DOHH2 (cell line): ENCODE measurements around the gene RIPK3.

ENCODE experiments used
- H3F3A ChIP-seq: fragments of 200-600 bp; sonication (generic), shearing (Covaris generic); 2 replicates; pipeline ENCODE4 v1.6.0; 2016; ENCODE audit warnings: antibody characterized with exemption, mild to moderate bottlenecking; ENCODE audit not compliant: control insufficient read depth, insufficient read depth
- H3K27ac ChIP-seq: fragments of 200-600 bp; sonication (generic); 2 replicates; pipeline ENCODE4 v1.5.1; 2014; ENCODE audit warnings: low read depth, mild to moderate bottlenecking, low read length, moderate library complexity
- H3K27me3 ChIP-seq: fragments of 200-600 bp; sonication (generic); 2 replicates; pipeline ENCODE4 v1.6.1; 2014; ENCODE audit warnings: mild to moderate bottlenecking, low read length, mixed read lengths; ENCODE audit not compliant: control insufficient read depth
- H3K36me3 ChIP-seq: fragments of 200-600 bp; sonication (generic); 2 replicates; pipeline ENCODE4 v1.6.1; 2014; ENCODE audit warnings: mild to moderate bottlenecking, low read length, moderate library complexity, mixed read lengths; ENCODE audit not compliant: control insufficient read depth
- H3K4me1 ChIP-seq: fragments of 200-600 bp; sonication (generic); 2 replicates; pipeline ENCODE4 v1.6.1; 2014; ENCODE audit warnings: mild to moderate bottlenecking, low read length, mixed read lengths; ENCODE audit not compliant: control insufficient read depth
- H3K4me2 ChIP-seq: fragments of 200-600 bp; sonication (generic); 2 replicates; pipeline ENCODE4 v1.6.0; 2014; ENCODE audit warnings: mild to moderate bottlenecking, low read length, moderate library complexity
- H3K4me3 ChIP-seq: fragments of 200-600 bp; sonication (generic); 2 replicates; pipeline ENCODE4 v1.5.1; 2014; ENCODE audit warnings: mild to moderate bottlenecking, low read length, mixed read lengths
- H3K79me2 ChIP-seq: fragments of 200-600 bp; sonication (generic); 2 replicates; pipeline ENCODE4 v1.6.1; 2014; ENCODE audit warnings: mild to moderate bottlenecking, low read length, mixed read lengths; ENCODE audit not compliant: control insufficient read depth
- H3K9me2 ChIP-seq: fragments of 200-600 bp; sonication (generic); replicated peaks from 2 replicates; pipeline ENCODE4 v1.6.1; 2014; ENCODE audit warnings: mild to moderate bottlenecking, low read length, mixed read lengths; ENCODE audit not compliant: control insufficient read depth
- H3K9me3 ChIP-seq: fragments of 200-600 bp; sonication (generic); 2 replicates; pipeline ENCODE4 v1.6.1; 2014; ENCODE audit warnings: antibody characterized with exemption, low read length, mixed read lengths; ENCODE audit not compliant: control insufficient read depth, insufficient read depth
- H4K20me1 ChIP-seq: fragments of 200-600 bp; sonication (generic); 2 replicates; pipeline ENCODE4 v1.6.0; 2014; ENCODE audit warnings: low read depth, mild to moderate bottlenecking, antibody characterized with exemption, low read length, moderate library complexity; ENCODE audit not compliant: control insufficient read depth, insufficient read depth
- CTCF ChIP-seq: fragments of 200-600 bp; sonication (generic); IDR thresholded peaks from one replicate; pipeline ENCODE4 v1.5.1; 2014; ENCODE audit warnings: antibody characterized with exemption, mild to moderate bottlenecking, low read depth, low read length; ENCODE audit not compliant: poor library complexity, severe bottlenecking
- EZH2phosphoT487 ChIP-seq: fragments of 200-600 bp; sonication (generic); IDR thresholded peaks from 2 replicates; pipeline ENCODE4 v1.6.1; 2017; ENCODE audit warnings: borderline replicate concordance, mild to moderate bottlenecking, antibody characterized with exemption, low read length, moderate library complexity, mixed read lengths

RIPK3 gene

GRCh38 chr14:24297190-24297964 is 42.4 kb downstream of the RIPK3 start:
- Histone ChIP-seq H3K27ac (no peak overlapping the region), H3K4me2 (peak overlapping the region; percentile 32; the same call in 1 of the 2 replicates), H3K9me3 (no peaks in the 10 kb centered on the region), H4K20me1 (no peaks in the 10 kb centered on the region; the same call in 1 of the 2 replicates), H3K79me2 (peaks cover 34% of the 10 kb centered on the region), H3F3A (0 out of 2 replicates have a peak, but pooled peaks cover 3% of the 10 kb centered on the region), H3K36me3 (peaks cover 41% of the 10 kb centered on the region), H3K4me1 (peaks cover 32% of the 10 kb centered on the region), H3K27me3 (no peaks in the 10 kb centered on the region), H3K9me2 (no peaks in the 10 kb centered on the region), H3K4me3 (no peak overlapping the region)
- no peak for TF ChIP-seq EZH2phosphoT487
- peak; percentile 57 for TF ChIP-seq CTCF

GRCh38 chr14:24296341-24297157 is 43.2 kb downstream of the RIPK3 start:
- H3F3A ChIP-seq = 0 out of 2 replicates have a peak, but pooled peaks cover 3% of the 10 kb centered on the region
- H3K27me3 ChIP-seq = no peaks in the 10 kb centered on the region
- no peak overlapping the region for H3K4me3 ChIP-seq
- H3K27ac ChIP-seq = no peak overlapping the region
- no peaks in the 10 kb centered on the region for H3K9me2 ChIP-seq
- no peaks in the 10 kb centered on the region for H3K9me3 ChIP-seq
- TF ChIP-seq EZH2phosphoT487 (no peak), CTCF (peak; percentile 84)
- peaks cover 32% of the 10 kb centered on the region for H3K4me1 ChIP-seq
- peaks cover 30% of the 10 kb centered on the region for H3K79me2 ChIP-seq
- H3K36me3 ChIP-seq = peaks cover 39% of the 10 kb centered on the region
- H3K4me2 ChIP-seq = peak overlapping the region; percentile 32; the same call in 1 of the 2 replicates
- no peaks in the 10 kb centered on the region; the same call in 1 of the 2 replicates for H4K20me1 ChIP-seq

GRCh38 chr14:24293525-24293924 is 46.3 kb downstream of the RIPK3 start:
- no peak overlapping the region for H3K27ac ChIP-seq

More at GRCh38 chr14:24293525-24293924, 46.3 kb downstream of the RIPK3 start:
- Histone ChIP-seq H3K4me1 (peaks cover 15% of the 10 kb centered on the region), H3K27me3 (no peaks in the 10 kb centered on the region), H4K20me1 (no peaks in the 10 kb centered on the region), H3K36me3 (peaks cover 35% of the 10 kb centered on the region), H3K4me2 (no peak overlapping the region), H3F3A (0 out of 2 replicates have a peak, but pooled peaks cover 2% of the 10 kb centered on the region), H3K9me2 (no peaks in the 10 kb centered on the region), H3K79me2 (peaks cover 1% of the 10 kb centered on the region; the same call in 1 of the 2 replicates), H3K9me3 (no peaks in the 10 kb centered on the region), H3K4me3 (no peak overlapping the region)
- TF ChIP-seq EZH2phosphoT487 = no peak
- TF ChIP-seq CTCF = no peak
